IMR-90 (cell line): ENCODE results near the gene KIF3B. TPM values are rescaled to one million over a fixed set of nuclear protein-coding genes. Genes with fewer than 3 reads are reported as not detected.

Experiments used
- ATAC-seq: fragments of 200-7000 bp; cut with Tn5 transposase; 2 replicates; pipeline ENCODE4 v1.9.1; 2020; ENCODE audit warnings: low read depth, mild to moderate bottlenecking, moderate library complexity
- BruUV-seq: library from RNA; stranded (reverse); fragments of 400-500 nt; replicated peaks from 2 replicates; lab custom pipeline; 2021; lab: Mats Ljungman, UMichigan
- CTCF ChIA-PET: fragments of 300-600 bp; formaldehyde crosslinking; extraction: SDS; loops from one replicate; lab custom pipeline; 2021; ENCODE audit warnings: antibody characterized with exemption; lab: Yijun Ruan, JAX
- POLR2A ChIA-PET: fragments of 300-600 bp; sonication (Branson Sonifier 250); formaldehyde crosslinking; loops from one replicate; lab custom pipeline; 2022; ENCODE audit warnings: antibody characterized with exemption; ENCODE audit not compliant: unreplicated experiment; lab: Charles Lee
- DNase-seq: peaks from one replicate; pipeline ENCODE4 v3.0.0; 2013
- H2AFZ ChIP-seq: replicated peaks from 2 replicates; pipeline ENCODE3; 2013; ENCODE audit warnings: low read length, mild to moderate bottlenecking; ENCODE audit not compliant: poor library complexity
- H2AK5ac ChIP-seq: 2 replicates; pipeline ENCODE4 v1.6.1; 2013; ENCODE audit warnings: low read depth, low read length, inconsistent platforms
- H2AK9ac ChIP-seq: replicated peaks from 2 replicates; pipeline ENCODE3; 2013; ENCODE audit warnings: mild to moderate bottlenecking, low read depth, low read length, moderate library complexity; ENCODE audit not compliant: poor library complexity
- H2BK120ac ChIP-seq: 2 replicates; pipeline ENCODE4 v1.6.1; 2013; ENCODE audit warnings: low read depth, low read length, inconsistent platforms
- H2BK15ac ChIP-seq: 3 replicates; pipeline ENCODE4 v1.6.1; 2013; ENCODE audit warnings: low read depth, low read length, inconsistent platforms
- H2BK20ac ChIP-seq: 2 replicates; pipeline ENCODE4 v1.6.1; 2013; ENCODE audit warnings: low read depth, mild to moderate bottlenecking, inconsistent platforms, low read length, moderate library complexity
- H2BK5ac ChIP-seq: 2 replicates; pipeline ENCODE4 v1.6.1; 2013; ENCODE audit warnings: mild to moderate bottlenecking, low read depth, low read length, inconsistent platforms; ENCODE audit not compliant: poor library complexity, severe bottlenecking
- H3K14ac ChIP-seq: replicated peaks from 2 replicates; pipeline ENCODE4 v1.6.1; 2013; ENCODE audit warnings: low read depth, low read length, inconsistent platforms
- H3K18ac ChIP-seq: 2 replicates; pipeline ENCODE4 v1.6.1; 2013; ENCODE audit warnings: low read depth, low read length, control low read depth
- H3K23ac ChIP-seq: 2 replicates; pipeline ENCODE4 v1.6.1; 2013; ENCODE audit warnings: low read depth, low read length, inconsistent platforms
- H3K27ac ChIP-seq: 2 replicates; pipeline ENCODE4 v1.5.1; 2013; ENCODE audit warnings: mild to moderate bottlenecking, control low read depth, low read length; ENCODE audit not compliant: insufficient read depth
- H3K27me3 ChIP-seq: 2 replicates; pipeline ENCODE4 v1.6.1; 2013; ENCODE audit warnings: low read length; ENCODE audit not compliant: control insufficient read depth, insufficient read depth
- H3K36me3 ChIP-seq: 2 replicates; pipeline ENCODE4 v1.6.1; 2013; ENCODE audit warnings: low read length, mixed read lengths; ENCODE audit not compliant: control insufficient read depth, insufficient read depth
- H3K4ac ChIP-seq: 2 replicates; pipeline ENCODE4 v1.6.1; 2013; ENCODE audit warnings: low read depth, low read length, inconsistent platforms
- H3K4me1 ChIP-seq: 2 replicates; pipeline ENCODE4 v1.6.1; 2013; ENCODE audit warnings: low read length, mixed read lengths; ENCODE audit not compliant: control insufficient read depth, insufficient read depth
- H3K4me2 ChIP-seq: 2 replicates; pipeline ENCODE4 v1.6.1; 2013; ENCODE audit warnings: low read depth, mild to moderate bottlenecking, control low read depth, low read length, moderate library complexity
- H3K4me3 ChIP-seq: 2 replicates; pipeline ENCODE4 v1.5.1; 2013; ENCODE audit warnings: low read depth, mild to moderate bottlenecking, control low read depth, low read length, moderate library complexity; ENCODE audit not compliant: insufficient read depth
- H3K56ac ChIP-seq: 2 replicates; pipeline ENCODE4 v1.6.1; 2013; ENCODE audit warnings: low read length, inconsistent platforms; ENCODE audit not compliant: insufficient read depth; ENCODE audit errors: extremely low read depth
- H3K79me1 ChIP-seq, 2 experiments: 2 replicates each; pipeline ENCODE4 v1.6.1; 2013; ENCODE audit warnings: low read length in 2 of 2, inconsistent platforms in 1 of 2, low read depth in 1 of 2
- H3K9ac ChIP-seq: 2 replicates; pipeline ENCODE4 v1.6.1; 2013; ENCODE audit warnings: low read depth, low read length, control low read depth
- H3K9me1 ChIP-seq: 2 replicates; pipeline ENCODE4 v1.6.1; 2013; ENCODE audit warnings: low read length, inconsistent platforms; ENCODE audit not compliant: insufficient read depth
- H3K9me3 ChIP-seq: 2 replicates; pipeline ENCODE4 v1.6.1; 2013; ENCODE audit warnings: low read length; ENCODE audit not compliant: control insufficient read depth, insufficient read depth
- H4K20me1 ChIP-seq: 2 replicates; pipeline ENCODE4 v1.6.1; 2013; ENCODE audit warnings: low read length, inconsistent platforms; ENCODE audit not compliant: insufficient read depth
- H4K5ac ChIP-seq: 2 replicates; pipeline ENCODE4 v1.6.1; 2013; ENCODE audit warnings: mild to moderate bottlenecking, low read depth, low read length, control low read depth
- H4K8ac ChIP-seq, 2 experiments: 2 replicates each; pipeline ENCODE4 v1.6.1; 2013; ENCODE audit warnings: low read depth in 2 of 2, low read length in 2 of 2, control low read depth in 1 of 2, inconsistent platforms in 1 of 2
- H4K91ac ChIP-seq: 2 replicates; pipeline ENCODE4 v1.6.1; 2013; ENCODE audit warnings: low read depth, low read length, inconsistent platforms; ENCODE audit not compliant: insufficient read depth
- BHLHE40 ChIP-seq: fragments of 150-350 bp; IDR thresholded peaks from 2 replicates; pipeline ENCODE4 v1.6.1; 2016; ENCODE audit warnings: mild to moderate bottlenecking, low read depth, low read length
- CEBPB ChIP-seq: IDR thresholded peaks from 2 replicates; pipeline ENCODE4 v1.6.1; 2012; ENCODE audit warnings: low read depth, low read length, improper control_type of control experiment
- CHD1 ChIP-seq: IDR thresholded peaks from 2 replicates; pipeline ENCODE4 v1.6.1; 2012; ENCODE audit warnings: low read depth, low read length, improper control_type of control experiment
- FOS ChIP-seq: fragments of 150-350 bp; IDR thresholded peaks from 2 replicates; pipeline ENCODE4 v1.6.1; 2016; ENCODE audit warnings: low read depth, low read length
- MAZ ChIP-seq: IDR thresholded peaks from 2 replicates; pipeline ENCODE4 v1.6.1; 2012; ENCODE audit warnings: low read depth, mild to moderate bottlenecking, low read length, improper control_type of control experiment, moderate library complexity, borderline replicate concordance
- MXI1 ChIP-seq: IDR thresholded peaks from 2 replicates; pipeline ENCODE4 v1.6.1; 2012; ENCODE audit warnings: low read depth, mild to moderate bottlenecking, low read length, moderate library complexity, borderline replicate concordance
- NFE2L2 ChIP-seq: fragments of 150-350 bp; IDR thresholded peaks from 2 replicates; pipeline ENCODE4 v1.6.1; 2016; ENCODE audit warnings: low read depth, mild to moderate bottlenecking, low read length
- POLR2A ChIP-seq: IDR thresholded peaks from 2 replicates; pipeline ENCODE4 v1.6.1; 2012; ENCODE audit warnings: mild to moderate bottlenecking, low read depth, low read length
- RAD21 ChIP-seq: IDR thresholded peaks from 2 replicates; pipeline ENCODE4 v1.6.1; 2012; ENCODE audit warnings: low read length, improper control_type of control experiment
- RCOR1 ChIP-seq: IDR thresholded peaks from 2 replicates; pipeline ENCODE4 v1.6.1; 2012; ENCODE audit warnings: mild to moderate bottlenecking, low read length, improper control_type of control experiment; ENCODE audit not compliant: insufficient replicate concordance
- RFX5 ChIP-seq: IDR thresholded peaks from 2 replicates; pipeline ENCODE4 v1.8.0; 2012; ENCODE audit warnings: low read depth, mild to moderate bottlenecking, low read length, moderate library complexity
- SMC3 ChIP-seq: fragments of 150-350 bp; IDR thresholded peaks from 2 replicates; pipeline ENCODE4 v1.6.1; 2016; ENCODE audit warnings: low read depth, mild to moderate bottlenecking, antibody characterized with exemption, low read length, moderate library complexity
- WGBS, 2 experiments: methylation state at CpG; one replicate each; pipeline versions ENCODE4 v1.1.5 to v1.1.7; 2013; ENCODE audit warnings: missing lambda C conversion rate in 2 of 2; ENCODE audit not compliant: insufficient read length in 1 of 2; ENCODE audit errors: extremely low coverage in 2 of 2; 5-methylcytosine and 5-hydroxymethylcytosine counted together
- dilution Hi-C: fragments of 300-500 bp; cut with HindIII; formaldehyde crosslinking; loops from one replicate; pipeline ENCODE4 v1.14.3; 2018; ENCODE audit warnings: low sequenced_read_pairs; ENCODE audit not compliant: unreplicated experiment
- in situ Hi-C: fragments of 300-500 bp; cut with MboI; formaldehyde crosslinking; loops from 3 replicates; pipeline ENCODE4 v1.14.3; 2019; ENCODE audit warnings: low sequenced_read_pairs, inconsistent platforms, mixed read lengths
- intact Hi-C: fragments of 100-400 bp; cut with micrococcal nuclease; formaldehyde crosslinking; loops from 2 replicates; pipeline ENCODE4 v1.10.0; 2022
- polyA plus RNA-seq, 3 experiments: library from polyadenylated mRNA; depleted of rRNA; stranded (reverse); fragments of >200 nt; gene quantifications; 2 replicates each; pipeline ENCODE4 v1.2.3, GENCODE V29; 2012; ENCODE audit warnings: low replicate concordance in 1 of 3
- total RNA-seq: library from RNA; depleted of rRNA; stranded (reverse); fragments of >200 nt; gene quantifications from 2 replicates; pipeline ENCODE4 v1.2.3, GENCODE V29; 2012
- TF ChIP-seq, protein P1 (sequence below): fragments of 150-350 bp; IDR thresholded peaks from 2 replicates; pipeline ENCODE4 v1.6.1; 2016; ENCODE audit warnings: low read depth, mild to moderate bottlenecking, low read length, moderate library complexity, borderline replicate concordance
- TF ChIP-seq, protein P2 (sequence below): conservative IDR thresholded peaks from 2 replicates; pipeline ENCODE4 v1.5.1; 2012; ENCODE audit warnings: mild to moderate bottlenecking, low read depth, low read length, improper control_type of control experiment
- TF ChIP-seq, protein P3 (sequence below): fragments of 150-350 bp; IDR thresholded peaks from 2 replicates; pipeline ENCODE4 v1.6.1; 2017; ENCODE audit warnings: mild to moderate bottlenecking, antibody characterized with exemption, low read length, low read depth

Gene KIF3B
- total and polyA plus RNA-seq, 2 of the 4 experiments (the other 2 are of a cell fraction) = 17.1 to 28.1 TPM

DNA sequence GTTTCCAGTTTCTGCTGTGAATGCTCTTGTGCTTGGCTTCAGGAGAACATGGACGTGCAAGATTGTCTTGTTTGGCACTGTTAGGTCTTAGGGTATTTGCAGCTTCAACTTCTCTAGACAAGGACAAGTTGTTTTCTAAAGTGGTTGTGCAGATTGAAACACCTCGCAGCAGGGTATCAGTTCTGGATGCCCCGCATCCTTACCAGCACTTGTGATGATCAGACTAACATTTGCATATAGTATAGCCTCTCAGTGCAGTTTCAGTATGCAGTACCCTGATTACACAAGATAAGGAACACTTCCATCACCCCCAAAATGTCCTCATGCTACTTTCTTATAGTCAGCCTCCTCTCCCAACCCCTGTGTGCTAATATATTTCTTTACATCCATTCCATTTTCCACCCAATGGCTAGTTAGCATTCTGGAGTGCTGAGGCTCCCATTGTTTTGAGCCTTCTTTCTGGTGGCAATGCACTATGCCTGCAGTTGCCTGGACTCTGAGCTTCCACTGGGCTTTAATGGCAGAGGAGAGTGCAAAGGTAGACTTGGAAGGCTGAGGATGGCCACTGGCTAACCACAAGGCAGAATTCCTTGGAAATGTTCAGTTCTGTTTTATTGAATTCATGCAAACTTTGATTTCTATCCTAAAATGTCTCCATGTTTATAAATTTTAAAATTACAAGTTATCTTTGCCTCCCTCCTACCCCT, 35.4 kb downstream of the KIF3B start:
- no TSS peak for BruUV-seq
- Histone ChIP-seq H3K79me1 (peaks cover 5 to 18% of the 10 kb centered on the region in 2 experiments; a peak in 2 of 4 replicates), H2BK15ac (no peak overlapping the region), H3K14ac (no peak overlapping the region), H4K20me1 (no peaks in the 10 kb centered on the region), H2BK120ac (no peak overlapping the region), H3K56ac (no peak overlapping the region), H2BK5ac (no peak overlapping the region), H4K8ac (no peak overlapping the region), H2BK20ac (no peak overlapping the region), H3K9ac (no peak overlapping the region), H3K4me1 (no peaks in the 10 kb centered on the region), H3K36me3 (peaks cover 27% of the 10 kb centered on the region), H3K9me3 (no peaks in the 10 kb centered on the region), H2AK5ac (no peak overlapping the region), H3K23ac (no peak overlapping the region), H4K91ac (no peak overlapping the region), H3K4me2 (no peak overlapping the region), H3K27me3 (no peaks in the 10 kb centered on the region), H3K4ac (no peak overlapping the region), H4K5ac (no peak overlapping the region), H3K9me1 (no peaks in the 10 kb centered on the region), H3K4me3 (no peak overlapping the region), H2AFZ (no peak overlapping the region), H2AK9ac (no peak overlapping the region), H3K27ac (no peak overlapping the region), H3K18ac (no peak overlapping the region)
- CTCF ChIA-PET = no interaction called here
- no peak for ATAC-seq
- intact Hi-C loops = no loop called here
- dilution Hi-C loops = no loop called here
- no peak for DNase-seq
- TF ChIP-seq RFX5 = no peak
- TF ChIP-seq CEBPB = no peak
- TF ChIP-seq RAD21 = no peak
- TF ChIP-seq, protein P1, sequence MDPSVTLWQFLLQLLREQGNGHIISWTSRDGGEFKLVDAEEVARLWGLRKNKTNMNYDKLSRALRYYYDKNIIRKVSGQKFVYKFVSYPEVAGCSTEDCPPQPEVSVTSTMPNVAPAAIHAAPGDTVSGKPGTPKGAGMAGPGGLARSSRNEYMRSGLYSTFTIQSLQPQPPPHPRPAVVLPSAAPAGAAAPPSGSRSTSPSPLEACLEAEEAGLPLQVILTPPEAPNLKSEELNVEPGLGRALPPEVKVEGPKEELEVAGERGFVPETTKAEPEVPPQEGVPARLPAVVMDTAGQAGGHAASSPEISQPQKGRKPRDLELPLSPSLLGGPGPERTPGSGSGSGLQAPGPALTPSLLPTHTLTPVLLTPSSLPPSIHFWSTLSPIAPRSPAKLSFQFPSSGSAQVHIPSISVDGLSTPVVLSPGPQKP = no peak
- TF ChIP-seq NFE2L2 = no peak
- no peak for TF ChIP-seq SMC3
- TF ChIP-seq POLR2A = no peak
- TF ChIP-seq BHLHE40 = no peak
- no peak for TF ChIP-seq FOS
- no peak for TF ChIP-seq MAZ
- TF ChIP-seq, protein P2, sequence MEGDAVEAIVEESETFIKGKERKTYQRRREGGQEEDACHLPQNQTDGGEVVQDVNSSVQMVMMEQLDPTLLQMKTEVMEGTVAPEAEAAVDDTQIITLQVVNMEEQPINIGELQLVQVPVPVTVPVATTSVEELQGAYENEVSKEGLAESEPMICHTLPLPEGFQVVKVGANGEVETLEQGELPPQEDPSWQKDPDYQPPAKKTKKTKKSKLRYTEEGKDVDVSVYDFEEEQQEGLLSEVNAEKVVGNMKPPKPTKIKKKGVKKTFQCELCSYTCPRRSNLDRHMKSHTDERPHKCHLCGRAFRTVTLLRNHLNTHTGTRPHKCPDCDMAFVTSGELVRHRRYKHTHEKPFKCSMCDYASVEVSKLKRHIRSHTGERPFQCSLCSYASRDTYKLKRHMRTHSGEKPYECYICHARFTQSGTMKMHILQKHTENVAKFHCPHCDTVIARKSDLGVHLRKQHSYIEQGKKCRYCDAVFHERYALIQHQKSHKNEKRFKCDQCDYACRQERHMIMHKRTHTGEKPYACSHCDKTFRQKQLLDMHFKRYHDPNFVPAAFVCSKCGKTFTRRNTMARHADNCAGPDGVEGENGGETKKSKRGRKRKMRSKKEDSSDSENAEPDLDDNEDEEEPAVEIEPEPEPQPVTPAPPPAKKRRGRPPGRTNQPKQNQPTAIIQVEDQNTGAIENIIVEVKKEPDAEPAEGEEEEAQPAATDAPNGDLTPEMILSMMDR = no peak
- no peak for TF ChIP-seq RCOR1
- no peak for TF ChIP-seq MXI1
- no peak for TF ChIP-seq CHD1
- TF ChIP-seq, protein P3, sequence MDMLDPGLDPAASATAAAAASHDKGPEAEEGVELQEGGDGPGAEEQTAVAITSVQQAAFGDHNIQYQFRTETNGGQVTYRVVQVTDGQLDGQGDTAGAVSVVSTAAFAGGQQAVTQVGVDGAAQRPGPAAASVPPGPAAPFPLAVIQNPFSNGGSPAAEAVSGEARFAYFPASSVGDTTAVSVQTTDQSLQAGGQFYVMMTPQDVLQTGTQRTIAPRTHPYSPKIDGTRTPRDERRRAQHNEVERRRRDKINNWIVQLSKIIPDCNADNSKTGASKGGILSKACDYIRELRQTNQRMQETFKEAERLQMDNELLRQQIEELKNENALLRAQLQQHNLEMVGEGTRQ = no peak
- in situ Hi-C loops = no loop called here
- POLR2A ChIA-PET = no interaction called here
- WGBS, 2 experiments = 100% methylated on average over 1 of the region's 3 CpGs; no CpG with 5 or more reads in 1 of the 2 experiments
